ENCODE data around the gene KDM3A. TPM values are rescaled to one million over a fixed set of nuclear protein-coding genes. Genes with fewer than 3 reads are reported as not detected.

Gene KDM3A
- total and polyA plus RNA-seq, 9 of the 15 experiments (the other 6 are each of a cell fraction or from before 2014, with no cell fraction given), result 7.5 to 95.4 (median 24.8) TPM

- Histone ChIP-seq H3K36me3 (ENCODE audit: control insufficient read depth, insufficient read depth, low read length) (peaks cover 97% of the 10 kb centered on the region), H3K27me3 (ENCODE audit: control insufficient read depth in 2 of 2, insufficient read depth in 2 of 2, low read length in 2 of 2) (no peaks in the 10 kb centered on the region), H4K20me1 (replicated peaks; ENCODE audit: control insufficient read depth, insufficient read depth, low read length) (no peaks in the 10 kb centered on the region), H3K4me2 (ENCODE audit: insufficient read depth, low read length) (no peak overlapping the region), H3K9me3 (replicated peaks; ENCODE audit: control insufficient read depth, insufficient read depth, low read depth, low read length) (no peaks in the 10 kb centered on the region), H3K27ac (ENCODE audit: extremely low read depth, low read depth, low read length) (no peak overlapping the region), H3K4me3 (no peak overlapping the region), H3K4me1 (replicated peaks in 1 of 2; ENCODE audit: control insufficient read depth in 2 of 2, insufficient read depth in 2 of 2, low read length in 2 of 2) (no peaks in the 10 kb centered on the region), H3K9me1 (ENCODE audit: control insufficient read depth, insufficient read depth, low read length) (no peaks in the 10 kb centered on the region), H3K79me2 (ENCODE audit: control insufficient read depth, insufficient read depth, low read length) (no peaks in the 10 kb centered on the region), H2AFZ (ENCODE audit: low read depth, low read length) (no peak overlapping the region), H3K9ac (ENCODE audit: insufficient read depth in 1 of 2, low read depth in 2 of 2, low read length in 2 of 2) (no peak overlapping the region)
- POLR2A ChIA-PET, result interaction anchor here (0.6 to 2.1 kb wide), 3 partner anchors 14 to 222 kb away, joined by 3 to 6 read pairs (median 3); no protein-coding TSS in a partner anchor
- WGBS (ENCODE audit: insufficient coverage, low coverage, missing lambda C conversion rate), result 100% methylated on average over 2 of the region's 2 CpGs
- in situ Hi-C loops (cut with MboI) (no loop called here), intact Hi-C loops (cut with micrococcal nuclease) (no loop called here)
- TF ChIP-seq XRCC3 (IDR thresholded peaks at IDR 0.05) (no peak), PTBP1 (IDR thresholded peaks at IDR 0.05; ENCODE audit: low read depth, low read length) (no peak), RAD21 (CRISPR knock-in tag; conservative IDR thresholded peaks at IDR 0.05 in 1 of 2, IDR thresholded peaks at IDR 0.05 in 1 of 2) (peak in 1 of 2 experiments; percentile 48; a peak in 3 of 4 replicates), ATF1 (CRISPR knock-in tag; IDR thresholded peaks at IDR 0.05) (no peak), ATF1 (tag; IDR thresholded peaks at IDR 0.05) (no peak), TSC22D4 (tag; IDR thresholded peaks at IDR 0.05) (no peak), GABPB1 (CRISPR knock-in tag; IDR thresholded peaks at IDR 0.05) (no peak), PHF8 (IDR thresholded peaks at IDR 0.05; ENCODE audit: borderline replicate concordance, low read length) (no peak)
- TF ChIP-seq, protein P1, sequence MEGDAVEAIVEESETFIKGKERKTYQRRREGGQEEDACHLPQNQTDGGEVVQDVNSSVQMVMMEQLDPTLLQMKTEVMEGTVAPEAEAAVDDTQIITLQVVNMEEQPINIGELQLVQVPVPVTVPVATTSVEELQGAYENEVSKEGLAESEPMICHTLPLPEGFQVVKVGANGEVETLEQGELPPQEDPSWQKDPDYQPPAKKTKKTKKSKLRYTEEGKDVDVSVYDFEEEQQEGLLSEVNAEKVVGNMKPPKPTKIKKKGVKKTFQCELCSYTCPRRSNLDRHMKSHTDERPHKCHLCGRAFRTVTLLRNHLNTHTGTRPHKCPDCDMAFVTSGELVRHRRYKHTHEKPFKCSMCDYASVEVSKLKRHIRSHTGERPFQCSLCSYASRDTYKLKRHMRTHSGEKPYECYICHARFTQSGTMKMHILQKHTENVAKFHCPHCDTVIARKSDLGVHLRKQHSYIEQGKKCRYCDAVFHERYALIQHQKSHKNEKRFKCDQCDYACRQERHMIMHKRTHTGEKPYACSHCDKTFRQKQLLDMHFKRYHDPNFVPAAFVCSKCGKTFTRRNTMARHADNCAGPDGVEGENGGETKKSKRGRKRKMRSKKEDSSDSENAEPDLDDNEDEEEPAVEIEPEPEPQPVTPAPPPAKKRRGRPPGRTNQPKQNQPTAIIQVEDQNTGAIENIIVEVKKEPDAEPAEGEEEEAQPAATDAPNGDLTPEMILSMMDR (IDR thresholded peaks at IDR 0.05 in 2 of 3, conservative IDR thresholded peaks at IDR 0.05 in 1 of 3; ENCODE audit: insufficient read depth in 2 of 3, low read depth in 1 of 3, low read length in 3 of 3), result peak in 1 of 3 experiments; percentile 26; a peak in 2 of 6 replicates
- FAIRE-seq, result no peak
- no peak for ATAC-seq
- BruUV-seq (replicated peaks), result no TSS peak
- CTCF ChIA-PET (ENCODE audit: low intra/inter-chr PET ratio), result no interaction called here
- DNase-seq (ENCODE audit: extremely low read depth in 1 of 4, low spot score in 3 of 4), result no peak
Observed at GRCh38 chr2:86487062-86487461, 45.9 kb downstream of the KDM3A start.
